Testis (tissue), 2 donors: ENCODE data around the gene LRRIQ1.

Experiments used
- CTCF ChIP-seq, 3 experiments: fragments of 450-650 bp in 2 of 3; fragments of 200-600 bp in 1 of 3; sonication (generic) in 1 of 3; IDR thresholded peaks; one replicate each; pipeline ENCODE4 v1.5.1; 2016 to 2019; ENCODE audit warnings: antibody characterized with exemption in 3 of 3, mild to moderate bottlenecking in 2 of 3, moderate library complexity in 1 of 3
- POLR2A ChIP-seq: fragments of 450-650 bp; IDR thresholded peaks from one replicate; pipeline ENCODE4 v1.6.1; 2017; ENCODE audit warnings: antibody characterized with exemption, mild to moderate bottlenecking, moderate library complexity

GRCh38 chr12:85059594-85059993 is 23.4 kb downstream of the LRRIQ1 start:
- TF ChIP-seq POLR2A (no peak), CTCF (IDR thresholded peaks at IDR 0.05) (no peak)
